NCI-H82 treated with DMSO at 0.1 percent for 48 hours (cell line): ENCODE measurements around the gene ASF1B.
A peak's percentile ranks its signal among the peaks of the same experiment; 100 is the strongest.
"Not testable (repeated sequence)": the region's sequence is repeated elsewhere in the genome, so short reads cannot be mapped to it uniquely, and the experiment has no call there.

Experiments used
- DNase-seq: peaks from one replicate; lab custom pipeline; 2025; ENCODE audit not compliant: unreplicated experiment; lab: John Stamatoyannopoulos, UW

ASF1B gene

GRCh38 chr19:14160017-14160703, 23.8 kb upstream of the ASF1B start:
- no peak for DNase-seq

- DNase-seq, result no peak
Measured at GRCh38 chr19:14159059-14159458, 22.7 kb upstream of the ASF1B start.

- DNase-seq, result no peak
Measured at GRCh38 chr19:14158276-14159023, 22.1 kb upstream of the ASF1B start.

GRCh38 chr19:14156971-14157717, 20.8 kb upstream of the ASF1B start:
- DNase-seq, result no peak

GRCh38 chr19:14156122-14156521, 19.7 kb upstream of the ASF1B start:
- no peak for DNase-seq

GRCh38 chr19:14155371-14155770, 19.0 kb upstream of the ASF1B start:
- DNase-seq, result no peak

GRCh38 chr19:14152713-14153112, 16.3 kb upstream of the ASF1B start:
- DNase-seq, result no peak

- DNase-seq, result no peak
Measured at GRCh38 chr19:14150770-14151661, 14.6 kb upstream of the ASF1B start.

GRCh38 chr19:14150041-14150769, 13.8 kb upstream of the ASF1B start:
- DNase-seq, result no peak

GRCh38 chr19:14149509-14149994, 13.2 kb upstream of the ASF1B start:
- no peak for DNase-seq

GRCh38 chr19:14148751-14149410, 12.5 kb upstream of the ASF1B start:
- DNase-seq, result no peak

- no peak for DNase-seq
Measured at GRCh38 chr19:14147797-14148605, 11.6 kb upstream of the ASF1B start.

- DNase-seq, result no peak
Measured at GRCh38 chr19:14146789-14147216, 10.4 kb upstream of the ASF1B start.

GRCh38 chr19:14146169-14146568, 9.8 kb upstream of the ASF1B start:
- not testable (repeated sequence) for DNase-seq

GRCh38 chr19:14145381-14145780, 9.0 kb upstream of the ASF1B start:
- no peak for DNase-seq

GRCh38 chr19:14142262-14143190, 6.1 kb upstream of the ASF1B start:
- no peak for DNase-seq

GRCh38 chr19:14141041-14141440, 4.7 kb upstream of the ASF1B start:
- DNase-seq, result no peak

GRCh38 chr19:14139944-14140343, 3.6 kb upstream of the ASF1B start:
- peak; percentile 100 for DNase-seq
